Hematopoietic multipotent progenitor cell treated with erythropoietin and hydrocortisone succinate and interleukin-3 and kit ligand, for 17 days (in vitro differentiated cells): ENCODE measurements around the gene H1-8.

Source experiments
- DNase-seq: peaks from one replicate; pipeline ENCODE4 v3.0.0-alpha.2; 2015; ENCODE audit warnings: low spot score

H1-8 gene

GRCh38 chr3:129556358-129556695 is 13.4 kb downstream of the H1-8 start:
- no peak for DNase-seq

- DNase-seq = no peak
Measured at GRCh38 chr3:129556890-129557547, 14.0 kb downstream of the H1-8 start.

DNA sequence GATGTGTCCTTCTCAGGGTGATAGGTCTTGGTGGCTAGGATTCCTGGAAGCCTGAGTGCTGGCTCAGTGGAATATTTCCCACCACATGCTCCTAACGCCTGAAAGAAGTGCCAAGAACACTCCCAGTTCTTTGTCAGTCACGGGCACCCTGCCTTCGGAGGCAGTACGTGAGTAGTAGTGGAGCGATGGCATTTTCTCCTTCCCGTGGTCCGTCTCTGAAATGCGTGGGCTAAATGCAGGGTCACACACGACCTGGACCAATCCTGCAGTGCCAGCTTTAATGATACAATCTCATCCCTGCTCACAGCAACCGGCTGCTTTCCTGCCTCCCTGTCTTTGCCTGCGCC is 14.5 kb downstream of the H1-8 start:
- no peak for DNase-seq

DNA sequence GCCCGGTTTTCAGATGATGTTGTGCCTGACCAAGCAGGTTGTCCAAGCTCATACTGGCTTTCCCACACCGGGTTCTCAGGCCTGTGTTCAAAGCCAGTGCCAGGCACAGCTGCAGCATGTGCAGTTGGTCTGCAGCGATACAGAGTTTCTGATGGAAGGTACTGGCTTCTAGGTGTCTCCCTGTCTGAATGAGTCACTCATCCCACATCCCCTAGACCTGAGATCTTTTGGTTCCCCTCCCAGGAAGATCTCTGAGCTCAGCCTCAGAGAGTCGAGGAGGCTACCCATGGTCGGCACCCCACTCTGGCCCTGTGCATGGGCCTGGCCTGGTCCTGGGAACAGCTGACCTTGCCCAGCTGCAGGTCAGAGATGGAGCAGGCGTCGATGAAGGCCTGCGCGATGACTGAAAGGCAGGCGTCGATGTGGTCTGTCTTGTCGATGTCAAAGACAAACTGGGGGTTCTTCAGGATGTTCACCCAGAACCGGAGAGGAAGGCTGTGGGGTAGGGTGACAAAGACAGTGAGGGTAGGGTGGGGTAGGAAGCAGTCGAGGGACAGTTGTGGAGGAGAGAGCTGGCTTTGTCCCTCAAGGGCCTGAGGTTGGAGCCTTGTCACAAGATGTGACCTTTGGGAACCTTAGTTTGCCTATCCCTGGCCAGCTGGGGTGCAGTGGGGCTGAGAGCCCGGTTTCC is 15.3 kb downstream of the H1-8 start:
- no peak for DNase-seq

DNA sequence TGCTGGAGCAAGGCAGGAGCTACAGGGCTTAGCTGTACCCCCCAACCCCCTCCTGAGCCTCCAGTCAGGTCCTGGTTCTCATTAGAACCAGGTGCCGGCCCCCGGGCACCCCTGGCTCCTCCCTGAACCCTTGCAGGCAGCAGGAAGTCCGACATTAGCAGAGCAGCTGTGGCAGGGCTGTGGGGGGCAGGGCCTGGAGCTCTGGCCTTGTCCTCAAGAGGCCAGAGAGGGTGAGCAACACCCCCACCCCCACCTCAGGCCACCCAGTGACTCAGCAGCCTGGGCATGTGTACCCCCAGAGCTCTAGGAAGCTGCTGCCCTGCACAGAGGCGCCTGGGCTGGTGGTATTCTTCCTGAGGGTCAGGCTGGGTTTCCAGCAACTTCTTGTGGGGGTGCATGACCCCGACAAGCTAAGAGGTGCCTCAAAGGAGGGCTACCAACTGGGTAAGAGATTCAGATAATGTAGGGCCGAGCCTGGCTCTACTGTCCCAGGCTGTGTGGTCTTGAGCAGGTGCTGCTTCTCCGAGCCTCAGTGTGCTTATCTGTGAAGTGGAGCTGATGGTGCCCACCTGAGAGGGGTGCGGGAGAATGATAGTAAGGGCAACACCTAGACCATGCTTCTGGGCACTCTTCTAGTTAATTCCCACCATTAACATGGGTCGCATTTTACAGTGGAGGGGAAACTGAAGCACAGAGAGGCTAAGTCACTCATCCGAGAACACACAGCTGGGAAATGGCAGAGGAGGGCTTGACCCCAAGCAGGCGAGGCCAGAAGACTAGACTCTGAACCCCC is 16.0 kb downstream of the H1-8 start:
- DNase-seq = no peak

GRCh38 chr3:129559565-129560079 is 16.6 kb downstream of the H1-8 start:
- no peak for DNase-seq

DNA sequence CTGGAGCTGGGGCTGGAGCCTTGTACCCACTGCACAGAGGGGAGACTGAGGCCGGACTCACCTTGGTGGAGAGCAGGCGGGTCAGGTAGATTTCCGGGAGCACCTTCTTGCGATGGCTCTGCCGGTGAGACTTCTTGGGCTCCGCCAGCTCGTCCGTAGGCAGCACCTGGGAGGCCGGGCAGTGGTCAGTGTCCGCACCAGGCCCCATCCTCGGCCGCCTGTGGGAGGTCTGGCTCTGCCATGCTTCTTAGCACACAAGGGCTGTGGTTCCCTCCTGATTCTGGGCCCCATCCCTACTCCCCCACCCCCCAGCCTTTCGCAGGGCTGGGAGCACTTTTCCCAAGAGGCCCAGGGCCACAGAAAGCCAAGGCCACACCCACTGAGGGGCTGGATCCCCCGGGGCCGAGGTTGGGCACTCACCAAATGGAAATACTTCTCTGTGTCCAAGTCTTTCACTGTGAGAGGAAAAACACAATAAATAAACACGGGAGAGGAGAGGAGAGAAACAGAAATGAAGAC is 17.4 kb downstream of the H1-8 start:
- no peak for DNase-seq

- no peak for DNase-seq
Measured at GRCh38 chr3:129560911-129561594, 18.1 kb downstream of the H1-8 start.

DNA sequence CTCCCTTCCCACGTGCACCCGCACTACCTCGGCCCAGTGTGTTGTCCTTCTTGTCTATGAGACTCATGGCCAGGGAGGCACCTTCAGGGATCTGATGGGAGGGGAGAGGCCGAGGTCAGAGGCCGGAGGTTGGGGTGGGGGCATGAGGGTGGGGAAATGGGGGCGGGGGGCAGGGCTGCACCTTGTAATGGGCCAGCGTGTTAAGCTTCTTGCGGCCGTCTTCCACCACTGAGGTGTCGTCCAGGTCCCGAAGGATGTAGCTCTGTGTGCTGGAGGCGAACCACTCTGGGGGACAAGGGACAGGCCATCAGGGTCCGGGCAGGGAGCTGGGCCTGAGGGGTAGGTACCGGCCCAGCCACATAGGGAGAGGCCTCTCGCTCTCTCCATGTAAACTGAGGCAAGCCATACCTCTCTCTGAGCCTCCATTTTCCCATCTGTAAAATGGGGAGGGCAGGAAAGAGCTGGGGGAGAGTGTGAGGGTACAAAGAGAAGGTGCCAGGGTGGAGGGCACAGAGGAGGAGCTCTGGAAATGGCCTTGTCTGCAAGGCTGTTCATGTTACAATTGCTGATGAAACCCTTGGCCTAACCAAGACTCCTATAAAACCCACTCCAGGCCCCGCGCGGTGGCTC is 18.8 kb downstream of the H1-8 start:
- DNase-seq = no peak

GRCh38 chr3:129562803-129563202 is 19.8 kb downstream of the H1-8 start:
- DNase-seq = no peak

- DNase-seq = no peak
Measured at GRCh38 chr3:129563332-129563731, 20.4 kb downstream of the H1-8 start.

GRCh38 chr3:129563850-129564535 is 21.0 kb downstream of the H1-8 start:
- DNase-seq = no peak

- DNase-seq = no peak
Measured at GRCh38 chr3:129564981-129565644, 22.1 kb downstream of the H1-8 start.

DNA sequence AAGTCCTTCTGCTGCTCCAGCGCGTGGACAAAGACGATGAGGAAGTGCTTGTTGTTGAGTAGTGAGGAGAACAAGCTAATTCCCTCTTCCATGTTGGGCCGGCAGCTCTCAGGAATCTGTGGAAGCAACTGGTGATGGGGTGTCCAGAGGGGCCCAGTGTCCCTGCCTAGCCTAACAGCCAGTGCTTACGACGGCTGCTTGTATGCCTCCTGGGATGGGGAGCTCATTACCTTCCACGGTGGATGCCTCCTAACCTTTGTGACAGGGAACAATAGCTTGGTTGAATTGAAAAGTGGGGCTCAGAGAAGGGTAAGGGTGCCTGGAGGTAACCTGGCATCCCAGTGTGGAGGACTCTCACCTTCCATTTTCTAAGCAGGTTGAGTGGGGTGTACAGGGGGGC is 22.9 kb downstream of the H1-8 start:
- DNase-seq = no peak

- DNase-seq = no peak
Measured at GRCh38 chr3:129567176-129567705, 24.3 kb downstream of the H1-8 start.

GRCh38 chr3:129567939-129568338 is 25.0 kb downstream of the H1-8 start:
- DNase-seq = no peak

- DNase-seq = no peak
Measured at GRCh38 chr3:129569856-129570255, 26.9 kb downstream of the H1-8 start.

GRCh38 chr3:129571605-129572547 is 28.9 kb downstream of the H1-8 start:
- no peak for DNase-seq

DNA sequence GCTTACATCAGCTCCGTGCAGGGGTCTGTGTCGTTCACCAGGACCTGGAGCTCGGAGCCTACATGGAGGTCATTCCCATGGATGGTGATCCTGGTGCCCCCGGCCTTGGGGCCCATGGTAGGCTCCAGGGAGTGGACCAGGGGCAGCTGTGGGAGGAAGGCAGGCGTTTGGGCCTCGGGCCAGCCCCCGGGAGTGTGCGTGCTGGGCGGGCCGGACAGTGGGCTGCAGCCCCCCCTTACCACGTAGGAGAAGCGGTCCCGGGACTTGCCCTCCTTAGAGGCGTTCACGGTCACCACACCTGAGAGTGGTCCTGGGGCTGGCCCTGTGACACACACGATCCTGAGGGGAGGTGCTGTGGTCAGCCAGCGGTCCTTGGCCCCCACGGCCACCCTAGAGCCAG is 29.6 kb downstream of the H1-8 start:
- no peak for DNase-seq
